GM23338 (cell line): Measurements from ENCODE around the gene GPRC6A.

ENCODE experiments used
- CREB1 ChIP-seq: fragments of 250-450 bp; sonication (Bioruptor Pico); IDR thresholded peaks from 2 replicates; pipeline ENCODE4 v1.5.0; 2020; ENCODE audit warnings: low read depth, mild to moderate bottlenecking, moderate library complexity
- CTCF ChIP-seq, 2 experiments: fragments of 200-600 bp in 1 of 2; sonication (generic) in 1 of 2; conservative IDR thresholded peaks; 2 replicates each; pipeline versions ENCODE4 v1.5.1 to v1.6.1; 2016 to 2017; ENCODE audit warnings: antibody characterized with exemption in 2 of 2, low read depth in 2 of 2, mild to moderate bottlenecking in 2 of 2, moderate library complexity in 1 of 2
- ETS1 ChIP-seq: IDR thresholded peaks from 2 replicates; pipeline ENCODE4 v1.6.1; 2016; ENCODE audit warnings: antibody characterized with exemption
- EZH2 ChIP-seq: fragments of 200-600 bp; sonication (generic); IDR thresholded peaks from one replicate; pipeline ENCODE4 v1.8.0; 2017; ENCODE audit warnings: antibody characterized with exemption, mild to moderate bottlenecking, low read depth; ENCODE audit not compliant: unreplicated experiment
- EZH2phosphoT487 ChIP-seq: fragments of 200-600 bp; sonication (generic); IDR thresholded peaks from one replicate; pipeline ENCODE4 v1.8.1; 2018; ENCODE audit warnings: antibody characterized with exemption; ENCODE audit not compliant: unreplicated experiment
- POLR2AphosphoS5 ChIP-seq: IDR thresholded peaks from 2 replicates; pipeline ENCODE4 v1.6.1; 2016; ENCODE audit warnings: antibody characterized with exemption, low read depth
- ZNF114 ChIP-seq: fragments of 250-450 bp; sonication (Bioruptor Pico); IDR thresholded peaks from 2 replicates; pipeline ENCODE4 v1.5.0; 2020; ENCODE audit warnings: mild to moderate bottlenecking, moderate library complexity

DNA sequence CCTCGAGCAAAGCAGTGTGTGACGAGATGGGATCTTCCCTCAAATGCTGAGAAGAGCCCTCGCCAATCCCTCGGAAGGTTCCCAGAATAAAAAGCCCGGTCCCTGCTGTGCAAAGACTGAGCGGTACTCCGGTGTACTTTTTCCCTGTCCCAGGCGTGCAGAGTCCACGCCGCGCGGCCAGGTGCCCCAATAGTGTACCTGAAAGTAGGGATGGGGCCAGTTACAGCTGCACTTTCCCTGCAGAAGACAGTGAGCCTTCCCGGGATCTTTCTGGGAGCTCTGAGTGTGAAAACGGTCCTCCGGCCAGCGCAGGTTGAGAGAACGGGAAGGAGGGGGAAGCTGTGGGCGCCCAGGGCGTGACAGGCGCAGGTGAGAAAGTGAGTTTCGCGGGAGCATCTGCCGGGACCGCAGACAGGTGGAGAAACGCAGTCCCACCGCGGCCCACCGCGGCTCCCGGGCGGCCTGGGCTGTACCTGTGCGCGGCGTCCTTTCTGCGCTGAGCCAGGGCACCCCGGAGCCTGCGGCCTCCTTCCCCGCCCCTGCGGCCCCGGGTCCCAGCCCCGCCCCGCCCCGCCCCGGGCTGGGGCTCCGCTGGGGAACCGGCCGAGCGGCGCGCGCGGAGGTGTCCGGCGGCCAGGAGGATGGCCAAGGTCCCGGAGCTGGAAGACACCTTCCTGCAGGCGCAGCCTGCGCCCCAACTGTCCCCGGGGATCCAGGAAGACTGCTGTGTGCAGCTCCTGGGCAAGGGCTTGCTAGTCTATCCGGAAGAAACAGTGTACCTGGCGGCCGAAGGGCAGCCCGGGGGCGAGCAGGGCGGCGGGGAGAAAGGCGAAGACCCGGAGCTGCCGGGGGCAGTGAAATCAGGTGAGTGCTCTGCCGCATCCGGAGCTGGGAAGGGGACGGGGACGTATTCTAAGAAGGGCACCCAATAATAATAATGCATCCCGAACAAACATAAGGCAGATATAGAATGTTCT, 48.0 kb upstream of the GPRC6A start, which contains the start of gene RFX6:
- TF ChIP-seq CTCF (conservative IDR thresholded peaks at IDR 0.05; ENCODE audit: low read depth in 2 of 2) (no peak), EZH2 (no peak), POLR2AphosphoS5 (no peak), EZH2phosphoT487 (no peak), ETS1 (no peak), ZNF114 (CRISPR knock-in tag) (no peak), CREB1 (CRISPR knock-in tag) (no peak)
